DND-41 (cell line): ENCODE results near the gene PHOSPHO1.

Experiments used
- EZH2 ChIP-seq: IDR thresholded peaks from 3 replicates; pipeline ENCODE4 v1.6.1; 2012; ENCODE audit warnings: borderline replicate concordance, low read depth, mild to moderate bottlenecking, moderate library complexity, low read length, inconsistent platforms; ENCODE audit not compliant: severe bottlenecking
- TF ChIP-seq, protein P1 (sequence below): IDR thresholded peaks from 2 replicates; pipeline ENCODE4 v1.5.1; 2012; ENCODE audit warnings: borderline replicate concordance, low read length, moderate library complexity, mild to moderate bottlenecking; ENCODE audit not compliant: poor library complexity, severe bottlenecking; ENCODE audit errors: extremely low read depth

DNA sequence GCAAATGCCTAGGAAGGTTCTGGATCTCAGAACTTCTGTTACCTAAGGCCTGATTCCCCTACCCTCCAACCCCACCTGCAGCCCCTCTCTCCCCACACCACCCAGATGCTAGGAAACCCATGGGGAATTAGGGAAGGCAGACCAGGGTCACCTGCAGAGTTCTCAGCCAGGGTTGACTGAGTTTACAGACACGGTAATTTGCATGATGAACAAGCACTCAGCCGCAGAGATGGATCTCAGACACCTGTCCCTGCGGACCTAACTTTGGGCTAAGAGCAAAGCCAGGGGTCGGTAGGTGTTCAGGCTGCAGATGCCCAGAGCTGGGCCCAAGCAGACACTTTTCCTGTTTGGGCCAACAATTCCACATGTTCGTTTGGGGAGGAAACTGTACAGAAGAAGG is 17.2 kb downstream of the PHOSPHO1 start:
- TF ChIP-seq EZH2: no peak
- TF ChIP-seq, protein P1, sequence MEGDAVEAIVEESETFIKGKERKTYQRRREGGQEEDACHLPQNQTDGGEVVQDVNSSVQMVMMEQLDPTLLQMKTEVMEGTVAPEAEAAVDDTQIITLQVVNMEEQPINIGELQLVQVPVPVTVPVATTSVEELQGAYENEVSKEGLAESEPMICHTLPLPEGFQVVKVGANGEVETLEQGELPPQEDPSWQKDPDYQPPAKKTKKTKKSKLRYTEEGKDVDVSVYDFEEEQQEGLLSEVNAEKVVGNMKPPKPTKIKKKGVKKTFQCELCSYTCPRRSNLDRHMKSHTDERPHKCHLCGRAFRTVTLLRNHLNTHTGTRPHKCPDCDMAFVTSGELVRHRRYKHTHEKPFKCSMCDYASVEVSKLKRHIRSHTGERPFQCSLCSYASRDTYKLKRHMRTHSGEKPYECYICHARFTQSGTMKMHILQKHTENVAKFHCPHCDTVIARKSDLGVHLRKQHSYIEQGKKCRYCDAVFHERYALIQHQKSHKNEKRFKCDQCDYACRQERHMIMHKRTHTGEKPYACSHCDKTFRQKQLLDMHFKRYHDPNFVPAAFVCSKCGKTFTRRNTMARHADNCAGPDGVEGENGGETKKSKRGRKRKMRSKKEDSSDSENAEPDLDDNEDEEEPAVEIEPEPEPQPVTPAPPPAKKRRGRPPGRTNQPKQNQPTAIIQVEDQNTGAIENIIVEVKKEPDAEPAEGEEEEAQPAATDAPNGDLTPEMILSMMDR: no peak
